ENCODE data around the gene DMAC2. TPM values are rescaled to one million over a fixed set of nuclear protein-coding genes. Genes with fewer than 3 reads are reported as not detected.

Gene DMAC2
- total RNA-seq, 2 donors from 2014 or later = 52.9 to 71.5 TPM

- no peak overlapping the region for H3K27ac ChIP-seq (ENCODE audit: low read depth, low read length)
- no peaks in the 10 kb centered on the region for H3K27me3 ChIP-seq (ENCODE audit: control insufficient read depth, insufficient read depth, low read length, poor library complexity, severe bottlenecking)
- peaks cover 2% of the 10 kb centered on the region for H3K4me1 ChIP-seq (ENCODE audit: control insufficient read depth, insufficient read depth, low read length)
- H3K4me3 ChIP-seq (ENCODE audit: low read length) = no peak overlapping the region
- no peak overlapping the region for H3K27ac Mint-ChIP-seq
- WGBS, 2 experiments (ENCODE audit: insufficient coverage in 1 of 2, insufficient read length in 1 of 2) = 95 to 97% methylated on average over 2 to 4 of the region's 4 CpGs
- DNase-seq = no peak
- H3K9me3 ChIP-seq (ENCODE audit: control insufficient read depth, low read length) = no peaks in the 10 kb centered on the region
- no peak overlapping the region for H3K4me3 Mint-ChIP-seq
- no peaks in the 10 kb centered on the region for H3K9me3 Mint-ChIP-seq
- H3K4me1 Mint-ChIP-seq = peaks cover 8% of the 10 kb centered on the region
- H3K36me3 Mint-ChIP-seq (ENCODE audit: low read depth) = peaks cover 4% of the 10 kb centered on the region
- H3K36me3 ChIP-seq (ENCODE audit: control insufficient read depth, insufficient read depth, low read length) = no peaks in the 10 kb centered on the region
- no peaks in the 10 kb centered on the region for H3K27me3 Mint-ChIP-seq (ENCODE audit: insufficient read depth)
- H3K9ac ChIP-seq (ENCODE audit: extremely low read depth, low read length, poor library complexity, severe bottlenecking) = no peak overlapping the region
- TF ChIP-seq CTCF (conservative IDR thresholded peaks at IDR 0.05) = no peak
Observed at GRCh38 chr19:41401483-41401882, 38.2 kb downstream of the DMAC2 start.

GRCh38 chr19:41399525-41399924 is 40.2 kb downstream of the DMAC2 start:
- Histone ChIP-seq H3K9ac (ENCODE audit: extremely low read depth, low read length, poor library complexity, severe bottlenecking) (no peak overlapping the region), H3K9me3 (ENCODE audit: control insufficient read depth, low read length) (no peaks in the 10 kb centered on the region), H3K27me3 (ENCODE audit: control insufficient read depth, insufficient read depth, low read length, poor library complexity, severe bottlenecking) (no peaks in the 10 kb centered on the region), H3K4me1 (ENCODE audit: control insufficient read depth, insufficient read depth, low read length) (peaks cover 2% of the 10 kb centered on the region), H3K27ac (ENCODE audit: low read depth, low read length) (no peak overlapping the region), H3K36me3 (ENCODE audit: control insufficient read depth, insufficient read depth, low read length) (no peaks in the 10 kb centered on the region), H3K4me3 (ENCODE audit: low read length) (no peak overlapping the region)
- Mint-ChIP-seq H3K9me3 (no peaks in the 10 kb centered on the region), H3K4me3 (no peak overlapping the region), H3K36me3 (ENCODE audit: low read depth) (peaks cover 4% of the 10 kb centered on the region), H3K4me1 (peaks cover 11% of the 10 kb centered on the region), H3K27me3 (ENCODE audit: insufficient read depth) (no peaks in the 10 kb centered on the region), H3K27ac (no peak overlapping the region)
- no peak for DNase-seq
- no peak for TF ChIP-seq CTCF (conservative IDR thresholded peaks at IDR 0.05)
- WGBS, 2 experiments (ENCODE audit: insufficient coverage in 1 of 2, insufficient read length in 1 of 2) = 96% methylated on average over 2 of the region's 2 CpGs

GRCh38 chr19:41399091-41399490 is 40.6 kb downstream of the DMAC2 start:
- H3K27ac ChIP-seq (ENCODE audit: low read depth, low read length) = no peak overlapping the region
- Mint-ChIP-seq H3K9me3 (no peaks in the 10 kb centered on the region), H3K27ac (peak overlapping the region; percentile 77), H3K4me3 (peak overlapping the region; percentile 97), H3K36me3 (ENCODE audit: low read depth) (peaks cover 4% of the 10 kb centered on the region), H3K27me3 (ENCODE audit: insufficient read depth) (no peaks in the 10 kb centered on the region), H3K4me1 (peaks cover 11% of the 10 kb centered on the region)
- H3K36me3 ChIP-seq (ENCODE audit: control insufficient read depth, insufficient read depth, low read length) = no peaks in the 10 kb centered on the region
- H3K4me1 ChIP-seq (ENCODE audit: control insufficient read depth, insufficient read depth, low read length) = peaks cover 2% of the 10 kb centered on the region
- no peak for TF ChIP-seq CTCF (conservative IDR thresholded peaks at IDR 0.05)
- H3K9ac ChIP-seq (ENCODE audit: extremely low read depth, low read length, poor library complexity, severe bottlenecking) = peak overlapping the region; percentile 98
- 93 to 100% methylated on average over 3 of the region's 3 CpGs for WGBS, 2 experiments (ENCODE audit: insufficient coverage in 1 of 2, insufficient read length in 1 of 2)
- H3K27me3 ChIP-seq (ENCODE audit: control insufficient read depth, insufficient read depth, low read length, poor library complexity, severe bottlenecking) = no peaks in the 10 kb centered on the region
- H3K4me3 ChIP-seq (ENCODE audit: low read length) = peak overlapping the region; percentile 98
- DNase-seq = no peak
- no peaks in the 10 kb centered on the region for H3K9me3 ChIP-seq (ENCODE audit: control insufficient read depth, low read length)
